Measurements from ENCODE around the gene CDKN2A. TPM values are rescaled to one million over a fixed set of nuclear protein-coding genes. Genes with fewer than 3 reads are reported as not detected.

Gene CDKN2A
- polyA plus RNA-seq, 4 donors: 0.30 to 2.7 (median 1.9) TPM; not detected in 1

Other genes starting within 250 kb of the CDKN2A start
- 10 to 100 TPM in 2 of 4 donors, 1 to 10 TPM in 2; 3.0 to 24.4 (median 10.6) TPM for gene MTAP, start 191.8 kb downstream of the CDKN2A start, polyA plus RNA-seq
- 1 to 10 TPM; 1.3 to 8.7 (median 5.1) TPM for gene CDKN2B-AS1, start 399 bp upstream of the CDKN2A start, polyA plus RNA-seq
- gene CDKN2B, start 14.9 kb upstream of the CDKN2A start, polyA plus RNA-seq: 10 to 100 TPM; 12.8 to 81.4 (median 44.1) TPM